Superior temporal gyrus (tissue), 1 donor: ENCODE results near the gene OR3A2.
"Not testable (repeated sequence)": the region's sequence is repeated elsewhere in the genome, so short reads cannot be mapped to it uniquely, and the experiment has no call there.

Source experiments
- DNase-seq: peaks from one replicate; pipeline ENCODE4 v3.0.0-alpha.2; 2016; ENCODE audit errors: extremely low spot score

OR3A2 gene

DNA sequence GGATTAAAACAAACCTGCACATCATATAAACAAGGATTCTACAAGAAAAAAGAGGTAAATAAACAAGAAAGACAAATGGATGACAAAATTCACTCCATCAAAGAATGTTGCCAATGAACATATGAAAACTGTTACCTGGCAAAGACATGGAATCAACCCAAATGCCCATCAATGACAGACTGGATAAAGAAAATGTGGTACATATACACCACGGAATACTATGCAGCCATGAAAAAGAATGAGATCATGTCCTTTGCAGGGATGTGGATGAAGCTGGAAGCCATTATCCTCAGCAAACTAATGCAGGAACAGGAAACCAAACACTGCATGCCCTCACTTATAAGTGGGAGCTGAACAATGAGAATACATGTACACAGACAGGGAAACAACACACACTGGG lies 92.6 kb downstream of the OR3A2 start:
- DNase-seq: not testable (repeated sequence)

DNA sequence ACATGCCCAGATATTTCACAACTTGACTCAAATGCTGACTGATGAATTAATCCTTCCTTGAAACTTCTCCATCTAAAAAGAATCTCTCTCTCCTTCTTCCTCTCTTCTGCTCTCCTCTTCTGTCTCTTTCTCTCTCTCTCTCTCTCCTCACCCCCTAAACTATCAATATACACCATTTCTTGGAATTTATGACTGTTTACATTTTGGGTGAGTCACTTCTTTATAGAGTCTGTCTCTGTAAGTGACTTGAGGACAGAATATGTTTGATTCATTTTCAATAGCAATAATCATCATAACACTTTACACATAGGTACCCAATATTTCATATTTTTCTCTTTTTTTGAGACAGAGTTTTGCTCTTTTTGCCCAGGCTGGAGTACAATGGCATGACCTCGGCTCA lies 103.2 kb downstream of the OR3A2 start:
- no peak for DNase-seq

DNA sequence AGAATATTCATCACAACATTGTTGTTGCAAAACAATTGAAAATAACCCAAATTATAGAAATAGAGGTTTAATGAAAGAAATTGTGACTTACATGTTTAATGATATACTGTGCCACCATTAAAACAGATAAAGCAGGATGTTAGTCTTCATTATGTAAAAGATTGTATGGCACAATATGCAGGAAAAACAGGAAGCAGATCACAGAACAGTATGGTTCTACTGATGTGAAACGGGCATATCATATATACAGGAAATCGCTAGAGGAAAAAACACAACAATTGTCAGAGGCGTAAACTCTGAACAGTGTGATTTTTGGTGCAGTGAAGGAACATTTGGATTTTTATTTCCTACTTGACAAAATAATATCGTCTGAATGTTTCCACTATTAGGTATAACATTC lies 110.0 kb downstream of the OR3A2 start:
- DNase-seq: no peak

DNA sequence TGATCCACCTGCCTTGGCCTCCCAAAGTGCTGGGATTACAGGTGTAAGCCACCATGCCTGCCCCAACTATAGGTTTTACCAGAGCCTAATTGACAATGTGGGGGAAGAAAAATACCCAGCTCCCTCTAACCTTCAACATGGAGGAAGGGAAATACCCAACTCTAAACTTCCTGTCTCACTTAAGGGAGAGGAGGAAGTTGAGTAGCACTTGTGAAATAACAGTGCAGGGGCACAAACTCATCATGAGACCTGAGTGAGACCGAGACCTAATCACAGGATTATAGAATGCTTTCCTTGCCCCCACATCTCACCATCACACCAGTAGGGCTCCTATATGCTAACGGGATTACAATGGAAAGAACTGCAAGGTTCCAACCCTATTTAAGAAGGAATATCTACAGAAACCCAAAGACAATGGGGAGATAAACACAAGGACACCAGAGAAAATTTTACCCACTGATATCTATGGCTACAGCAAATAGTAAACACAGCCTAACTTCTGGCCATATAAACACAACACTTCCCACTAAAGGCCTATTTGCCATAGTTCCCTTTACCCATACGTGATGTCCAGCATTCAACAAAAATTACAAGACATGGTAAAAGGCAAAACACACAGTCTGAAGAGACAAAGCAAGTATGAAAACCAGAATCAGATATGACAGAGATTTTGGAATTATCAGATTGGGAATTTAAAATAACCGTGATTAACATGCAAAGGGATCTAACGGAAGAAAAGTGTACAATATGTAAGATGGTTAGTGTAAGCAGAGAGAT lies 114.8 kb downstream of the OR3A2 start:
- no peak for DNase-seq

DNA sequence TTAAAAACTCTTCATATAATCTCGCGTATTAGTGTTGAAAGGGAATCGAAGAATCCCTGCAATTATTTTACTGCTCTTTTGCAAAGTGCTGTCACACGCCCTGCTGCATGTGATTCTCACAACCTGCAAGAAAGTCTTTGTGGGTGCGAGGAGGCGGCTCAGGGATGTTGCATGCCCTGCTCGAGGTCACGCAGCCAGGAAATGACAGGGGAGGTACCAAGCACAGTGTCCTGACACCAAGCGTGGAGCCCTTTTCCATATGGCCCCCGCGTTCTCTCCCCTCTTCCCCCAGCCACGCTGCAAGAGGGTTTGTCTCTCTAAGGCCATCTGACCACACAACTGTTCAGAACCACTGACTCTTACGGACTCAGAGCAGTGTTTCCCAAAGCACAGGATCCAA lies 125.5 kb downstream of the OR3A2 start:
- DNase-seq: no peak

DNA sequence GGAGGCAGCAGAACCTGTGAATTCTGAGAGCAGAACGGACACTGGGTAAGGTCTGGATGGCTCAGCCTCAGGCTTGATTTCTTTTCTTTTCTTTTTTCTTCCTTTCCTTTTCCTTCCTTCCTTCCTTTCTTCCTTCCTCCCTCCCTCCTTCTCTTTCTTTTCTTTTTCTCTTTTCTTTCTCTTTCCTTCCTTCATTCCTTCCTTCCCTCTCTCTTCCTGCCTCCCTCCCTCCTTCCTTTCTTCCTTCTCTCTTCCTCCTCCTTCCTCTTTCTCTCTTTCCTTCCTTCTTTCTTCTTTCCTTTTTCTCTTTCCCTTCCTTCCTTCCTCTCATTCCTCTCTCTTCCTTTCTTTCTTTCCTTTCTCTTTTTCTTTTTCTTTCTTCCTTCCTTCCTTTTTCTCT lies 125.9 kb downstream of the OR3A2 start:
- DNase-seq: no peak

DNA sequence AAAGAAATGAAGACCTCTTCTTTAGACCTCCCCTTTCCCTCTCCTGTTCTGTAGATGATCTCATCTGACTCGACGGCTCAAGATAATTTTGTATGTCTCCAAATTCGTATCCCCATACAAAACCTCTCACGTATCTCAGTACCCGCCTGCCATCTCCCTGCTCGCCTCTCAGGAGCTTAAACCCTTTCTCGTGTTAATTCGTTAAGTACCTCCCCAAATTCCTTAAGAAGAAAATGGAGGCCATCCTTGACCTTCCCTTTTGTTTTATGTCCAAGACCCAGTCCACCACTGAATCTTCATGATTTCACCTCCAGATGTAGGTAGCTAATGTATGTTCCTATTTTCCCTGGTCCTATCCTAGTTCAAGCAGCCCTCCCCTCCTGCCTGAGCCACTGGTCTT lies 129.5 kb downstream of the OR3A2 start:
- no peak for DNase-seq

DNA sequence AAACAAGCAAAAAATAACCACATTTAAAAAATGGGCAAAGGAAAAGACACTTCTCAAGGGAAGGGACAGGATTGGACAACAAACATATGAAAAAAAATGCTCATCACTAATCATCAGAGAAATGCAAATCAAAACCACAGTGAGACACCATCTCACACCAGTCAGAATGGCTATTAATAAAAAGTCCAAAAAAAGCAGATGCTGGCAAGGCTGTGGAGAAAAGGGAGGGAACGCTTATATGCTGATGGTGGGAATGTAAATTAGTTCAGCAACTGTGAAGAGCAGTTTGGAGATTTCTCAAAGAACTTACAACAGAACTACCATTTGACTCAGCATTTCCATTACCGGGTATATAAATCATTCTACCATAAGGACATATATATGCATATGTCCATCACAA lies 137.1 kb downstream of the OR3A2 start:
- not testable (repeated sequence) for DNase-seq

DNA sequence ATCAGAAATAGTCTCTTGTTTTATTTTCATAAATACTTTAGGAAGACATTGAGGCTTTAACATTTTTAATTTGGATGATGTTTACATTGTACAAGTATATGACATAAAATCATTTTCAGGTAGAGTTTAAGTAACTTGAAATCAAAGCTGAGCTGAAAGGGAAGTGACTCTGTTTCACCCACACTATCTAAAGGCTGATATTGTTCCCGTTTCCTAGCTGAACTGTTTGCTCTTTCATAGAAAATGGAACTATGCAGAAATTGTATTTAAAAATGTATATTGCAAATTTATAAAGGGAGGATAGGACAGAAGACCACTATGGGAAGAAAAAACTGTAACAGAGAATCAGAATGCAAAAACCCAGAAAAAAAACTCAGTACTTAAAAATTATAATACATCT lies 141.3 kb downstream of the OR3A2 start:
- not testable (repeated sequence) for DNase-seq

DNA sequence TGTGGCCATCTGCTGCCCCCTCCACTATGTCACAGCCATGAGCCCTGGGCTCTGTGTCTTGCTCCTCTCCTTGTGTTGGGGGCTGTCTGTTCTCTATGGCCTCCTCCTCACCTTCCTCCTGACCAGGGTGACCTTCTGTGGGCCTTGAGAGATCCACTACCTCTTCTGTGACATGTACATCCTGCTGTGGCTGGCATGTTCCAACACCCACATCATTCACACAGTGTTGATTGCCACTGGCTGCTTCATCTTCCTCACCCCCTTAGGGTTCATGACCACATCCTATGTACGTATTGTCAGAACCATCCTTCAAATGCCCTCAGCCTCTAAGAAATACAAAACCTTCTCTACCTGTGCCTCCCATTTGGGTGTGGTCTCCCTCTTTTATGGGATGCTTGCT lies 145.1 kb downstream of the OR3A2 start:
- not testable (repeated sequence) for DNase-seq

DNA sequence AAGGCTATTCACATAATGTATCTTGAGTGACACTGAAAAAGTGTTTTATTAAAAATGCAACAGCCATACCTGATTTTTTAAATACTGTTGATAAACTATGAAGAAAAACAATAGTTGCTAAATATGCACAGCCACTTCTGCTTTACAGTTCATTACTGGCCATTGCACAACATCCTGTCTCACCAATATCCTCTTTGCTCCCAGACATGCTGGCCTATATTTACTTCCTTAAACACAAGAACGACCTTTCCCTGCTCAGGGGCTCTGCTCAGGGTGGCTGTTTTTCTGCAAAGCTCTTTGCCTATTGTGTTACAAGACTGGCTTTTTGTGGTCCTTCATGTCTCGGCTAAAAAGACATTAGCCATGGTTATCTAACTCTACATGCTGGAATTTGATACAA lies 147.4 kb downstream of the OR3A2 start:
- DNase-seq: not testable (repeated sequence)

DNA sequence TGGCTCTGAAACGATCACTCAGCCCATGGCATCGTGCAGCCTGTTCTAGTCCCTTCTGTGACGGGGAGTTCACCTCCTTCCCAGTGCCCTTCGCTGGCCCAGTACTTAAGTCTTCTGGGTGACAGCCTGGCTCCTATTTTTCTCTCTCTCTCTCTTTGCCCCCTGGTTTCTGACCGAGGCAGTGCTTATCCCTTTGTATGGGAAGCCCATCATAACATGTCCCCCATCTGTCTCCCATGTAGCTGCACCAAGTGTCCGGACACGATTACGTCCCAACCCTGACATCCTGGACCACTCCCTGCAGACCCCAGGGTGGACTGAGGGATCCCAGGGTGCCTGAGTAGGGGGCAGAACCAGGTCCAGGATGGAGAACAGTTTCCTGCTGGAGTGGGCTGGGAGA lies 153.8 kb downstream of the OR3A2 start:
- not testable (repeated sequence) for DNase-seq
